H1 (cell line): ENCODE measurements around the gene RBFA. TPM values are rescaled to one million over a fixed set of nuclear protein-coding genes. Genes with fewer than 3 reads are reported as not detected.

Source experiments
- CEBPB ChIP-seq: IDR thresholded peaks from 2 replicates; pipeline ENCODE4 v1.6.1; 2012; ENCODE audit warnings: low read depth, low read length
- JUN ChIP-seq: IDR thresholded peaks from 2 replicates; pipeline ENCODE4 v1.6.1; 2011; ENCODE audit warnings: low read depth, mild to moderate bottlenecking, improper control_type of control experiment, low read length
- NANOG ChIP-seq: IDR thresholded peaks from 2 replicates; pipeline ENCODE4 v1.6.1; 2011; ENCODE audit warnings: low read length, low read depth, mild to moderate bottlenecking, inconsistent platforms; ENCODE audit not compliant: insufficient read depth, poor library complexity, severe bottlenecking
- RNF2 ChIP-seq: fragments of 200-900, 300-1000 bp; sonication (generic); IDR thresholded peaks from 2 replicates; pipeline ENCODE4 v1.7.1; 2016; ENCODE audit warnings: borderline replicate concordance, low read depth, mild to moderate bottlenecking, antibody characterized with exemption, low read length; ENCODE audit not compliant: poor library complexity, severe bottlenecking; ENCODE audit errors: missing control alignments
- polyA plus RNA-seq, 7 experiments: library from polyadenylated mRNA; depleted of rRNA in 3 of 7; stranded (reverse) in 5 of 7; unstranded in 2 of 7; fragments of >200 nt in 5 of 7; fragments of 200-250 nt in 2 of 7; gene quantifications; 1 replicate in 5 of 7; 2 replicates in 1 of 7; 4 replicates in 1 of 7; pipeline versions ENCODE4 v1.2.1 to v1.2.3, GENCODE V29; 2011 to 2013; ENCODE audit warnings: missing spikeins in 2 of 7, mixed read lengths in 2 of 7
- total RNA-seq: library from RNA; stranded (reverse); fragmentation: NEBNext Ultra II Directional; extraction: Animal tissue kit (Norgen Biotek cat#: 25700); gene quantifications from 2 replicates; pipeline ENCODE4 v1.2.1, GENCODE V29; 2021
- TF ChIP-seq, protein P1 (sequence below), 3 experiments: IDR thresholded peaks; 1 replicate in 2 of 3; 2 replicates in 1 of 3; pipeline versions ENCODE4 v1.5.1 to v1.6.1; 2011; ENCODE audit warnings: low read length in 3 of 3, mild to moderate bottlenecking in 3 of 3, inconsistent platforms in 2 of 3, low read depth in 1 of 3, moderate library complexity in 1 of 3; ENCODE audit not compliant: insufficient read depth in 1 of 3; ENCODE audit errors: control extremely low read depth in 1 of 3

The RBFA gene
- total and polyA plus RNA-seq, 2 of the 8 experiments (the other 6 are each of a cell fraction or from before 2014, with no cell fraction given): 19.2 to 29.5 TPM

DNA sequence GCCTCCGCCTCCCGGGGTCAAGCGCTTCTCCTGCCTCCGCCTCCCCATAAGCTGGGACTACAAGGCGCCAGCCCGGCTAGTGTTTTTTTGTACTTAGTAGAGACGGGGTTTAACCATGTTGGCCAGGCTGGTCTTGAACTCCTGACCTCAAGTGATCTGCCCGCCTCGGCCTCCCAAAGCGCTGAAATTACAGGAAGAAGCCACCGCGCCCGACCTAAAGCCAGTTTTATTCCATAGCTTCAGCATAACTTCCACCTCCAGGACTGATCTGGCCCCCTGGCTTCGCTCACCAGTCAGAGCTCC, 45.1 kb upstream of the RBFA start (continued):
- no peak for TF ChIP-seq NANOG
- no peak for TF ChIP-seq JUN
- TF ChIP-seq, protein P1, sequence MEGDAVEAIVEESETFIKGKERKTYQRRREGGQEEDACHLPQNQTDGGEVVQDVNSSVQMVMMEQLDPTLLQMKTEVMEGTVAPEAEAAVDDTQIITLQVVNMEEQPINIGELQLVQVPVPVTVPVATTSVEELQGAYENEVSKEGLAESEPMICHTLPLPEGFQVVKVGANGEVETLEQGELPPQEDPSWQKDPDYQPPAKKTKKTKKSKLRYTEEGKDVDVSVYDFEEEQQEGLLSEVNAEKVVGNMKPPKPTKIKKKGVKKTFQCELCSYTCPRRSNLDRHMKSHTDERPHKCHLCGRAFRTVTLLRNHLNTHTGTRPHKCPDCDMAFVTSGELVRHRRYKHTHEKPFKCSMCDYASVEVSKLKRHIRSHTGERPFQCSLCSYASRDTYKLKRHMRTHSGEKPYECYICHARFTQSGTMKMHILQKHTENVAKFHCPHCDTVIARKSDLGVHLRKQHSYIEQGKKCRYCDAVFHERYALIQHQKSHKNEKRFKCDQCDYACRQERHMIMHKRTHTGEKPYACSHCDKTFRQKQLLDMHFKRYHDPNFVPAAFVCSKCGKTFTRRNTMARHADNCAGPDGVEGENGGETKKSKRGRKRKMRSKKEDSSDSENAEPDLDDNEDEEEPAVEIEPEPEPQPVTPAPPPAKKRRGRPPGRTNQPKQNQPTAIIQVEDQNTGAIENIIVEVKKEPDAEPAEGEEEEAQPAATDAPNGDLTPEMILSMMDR (IDR thresholded peaks at IDR 0.05; ENCODE audit: control extremely low read depth in 1 of 3, insufficient read depth in 1 of 3, low read depth in 1 of 3, low read length in 3 of 3): no peak
- TF ChIP-seq CEBPB: no peak
- TF ChIP-seq RNF2: no peak
